GM12878 (cell line): ENCODE results near the gene ACTL8. TPM values are rescaled to one million over a fixed set of nuclear protein-coding genes. Genes with fewer than 3 reads are reported as not detected.

Source experiments
- ATAC-seq: fragments of 200-7000 bp; cut with Tn5 transposase; 3 replicates; pipeline ENCODE4 v1.9.1; 2020; ENCODE audit warnings: mild to moderate bottlenecking, moderate library complexity
- BruUV-seq: library from RNA; stranded (reverse); fragments of 400-500 nt; replicated peaks from 2 replicates; lab custom pipeline; 2021; lab: Mats Ljungman, UMichigan
- CTCF ChIA-PET: fragments of 300-600 bp; sonication (Branson Sonifier 250); formaldehyde crosslinking; extraction: SDS; loops from one replicate; lab custom pipeline; 2021; ENCODE audit warnings: inconsistent platforms; lab: Yijun Ruan, JAX
- POLR2A ChIA-PET: fragments of 350-600 bp; formaldehyde crosslinking; extraction: SDS; loops from one replicate; lab custom pipeline; 2021; ENCODE audit warnings: inconsistent platforms; lab: Charles Lee
- RAD21 ChIA-PET: fragments of 300-600 bp; sonication (Branson Sonifier 250); formaldehyde crosslinking; loops from one replicate; lab custom pipeline; 2023; ENCODE audit warnings: antibody characterized with exemption; ENCODE audit not compliant: unreplicated experiment; lab: Charles Lee
- SMC1A ChIA-PET: fragments of 300-600 bp; sonication (Branson Sonifier 250); formaldehyde crosslinking; loops from one replicate; lab custom pipeline; 2023; ENCODE audit not compliant: unreplicated experiment, uncharacterized antibody; lab: Charles Lee
- DNase-seq: peaks from one replicate; pipeline ENCODE4 v3.0.0-alpha.2; 2011; ENCODE audit warnings: low read depth, low spot score
- FAIRE-seq: peaks from 3 replicates; lab custom pipeline; 2011; peaks lifted over from hg19 to GRCh38; lab: Jason Lieb, UNC
- H2AFZ ChIP-seq: 2 replicates; pipeline ENCODE4 v1.6.0; 2011; ENCODE audit warnings: low read depth, low read length, control low read depth; ENCODE audit not compliant: control insufficient read depth
- H3K27ac ChIP-seq: 2 replicates; pipeline ENCODE4 v1.5.1; 2011; ENCODE audit warnings: control low read depth; ENCODE audit not compliant: control insufficient read depth, insufficient read depth
- H3K27me3 ChIP-seq, 2 experiments: replicated peaks in 1 of 2; 2 replicates each; pipeline versions ENCODE4 v1.6.0 to v1.6.1; 2011; ENCODE audit warnings: low read length in 1 of 2; ENCODE audit not compliant: control insufficient read depth in 2 of 2, insufficient read depth in 2 of 2
- H3K36me3 ChIP-seq, 2 experiments: 2 replicates each; pipeline ENCODE4 v1.5.1; 2011; ENCODE audit warnings: low read length in 1 of 2; ENCODE audit not compliant: control insufficient read depth in 2 of 2, insufficient read depth in 2 of 2
- H3K4me1 ChIP-seq: 2 replicates; pipeline ENCODE4 v1.6.1; 2011; ENCODE audit warnings: mild to moderate bottlenecking, low read length, moderate library complexity, mixed read lengths; ENCODE audit not compliant: control insufficient read depth, insufficient read depth
- H3K4me2 ChIP-seq: 2 replicates; pipeline ENCODE4 v1.6.0; 2011; ENCODE audit warnings: control low read depth; ENCODE audit not compliant: control insufficient read depth, insufficient read depth
- H3K4me3 ChIP-seq: fragments of 200-600 bp; sonication (generic); 2 replicates; pipeline ENCODE4 v1.5.1; 2016
- H3K79me2 ChIP-seq: 2 replicates; pipeline ENCODE4 v1.6.0; 2011; ENCODE audit warnings: low read length; ENCODE audit not compliant: control insufficient read depth, insufficient read depth
- H3K9ac ChIP-seq: 2 replicates; pipeline ENCODE4 v1.8.0; 2011; ENCODE audit warnings: low read length, control low read depth, mixed read lengths; ENCODE audit not compliant: control insufficient read depth, insufficient read depth
- H3K9me3 ChIP-seq: replicated peaks from 3 replicates; pipeline ENCODE4 v1.5.1; 2011; ENCODE audit warnings: mild to moderate bottlenecking, low read length; ENCODE audit not compliant: control insufficient read depth, insufficient read depth
- H4K20me1 ChIP-seq: 2 replicates; pipeline ENCODE4 v1.6.0; 2011; ENCODE audit not compliant: control insufficient read depth, insufficient read depth
- BCL3 ChIP-seq: IDR thresholded peaks from 2 replicates; pipeline ENCODE4 v1.6.1; 2011; ENCODE audit warnings: borderline replicate concordance, low read depth, mild to moderate bottlenecking, moderate library complexity, low read length; ENCODE audit not compliant: insufficient read depth, poor library complexity, severe bottlenecking
- CEBPB ChIP-seq, 2 experiments: fragments of 150-350 bp in 1 of 2; IDR thresholded peaks; 2 replicates each; pipeline ENCODE4 v1.6.1; 2012 to 2014; ENCODE audit warnings: low read depth in 2 of 2, low read length in 2 of 2, borderline replicate concordance in 1 of 2, inconsistent platforms in 1 of 2
- DPF2 ChIP-seq: fragments of 450-650 bp; IDR thresholded peaks from 2 replicates; pipeline ENCODE4 v1.6.1; 2017; ENCODE audit warnings: mild to moderate bottlenecking
- E2F4 ChIP-seq: IDR thresholded peaks from 2 replicates; pipeline ENCODE4 v1.6.1; 2012; ENCODE audit warnings: low read depth, low read length, improper control_type of control experiment
- HCFC1 ChIP-seq: fragments of 150-350 bp; IDR thresholded peaks from 2 replicates; pipeline ENCODE4 v1.6.1; 2014; ENCODE audit warnings: low read length
- JUND ChIP-seq: IDR thresholded peaks from 2 replicates; pipeline ENCODE4 v1.6.1; 2012; ENCODE audit warnings: low read depth, mild to moderate bottlenecking, low read length, improper control_type of control experiment, moderate library complexity
- LARP7 ChIP-seq: fragments of 450-650 bp; IDR thresholded peaks from 2 replicates; pipeline ENCODE4 v1.6.1; 2017; ENCODE audit warnings: mild to moderate bottlenecking
- MEF2B ChIP-seq: fragments of 450-650 bp; IDR thresholded peaks from 2 replicates; pipeline ENCODE4 v1.6.1; 2018; ENCODE audit warnings: mild to moderate bottlenecking, moderate library complexity; ENCODE audit not compliant: partially characterized antibody, poor library complexity, severe bottlenecking
- MXI1 ChIP-seq: fragments of 150-350 bp; IDR thresholded peaks from 2 replicates; pipeline ENCODE4 v1.6.1; 2011; ENCODE audit warnings: low read depth, mild to moderate bottlenecking, inconsistent platforms, low read length, improper control_type of control experiment
- MYB ChIP-seq: fragments of 150-350 bp; IDR thresholded peaks from 2 replicates; pipeline ENCODE4 v1.6.1; 2014; ENCODE audit warnings: mild to moderate bottlenecking, low read depth, low read length, borderline replicate concordance
- NR2F1 ChIP-seq: fragments of 450-650 bp; conservative IDR thresholded peaks from 2 replicates; pipeline ENCODE4 v1.6.1; 2017; ENCODE audit warnings: mild to moderate bottlenecking
- PAX5 ChIP-seq: IDR thresholded peaks from 2 replicates; pipeline ENCODE4 v1.6.1; 2011; ENCODE audit warnings: low read depth, low read length, borderline replicate concordance
- PAX8 ChIP-seq: fragments of 450-650 bp; IDR thresholded peaks from 2 replicates; pipeline ENCODE4 v1.6.1; 2017; ENCODE audit warnings: mild to moderate bottlenecking, moderate library complexity
- PBX3 ChIP-seq: IDR thresholded peaks from 2 replicates; pipeline ENCODE4 v1.6.1; 2011; ENCODE audit warnings: mild to moderate bottlenecking, low read depth, low read length, moderate library complexity; ENCODE audit not compliant: insufficient replicate concordance
- RAD51 ChIP-seq: fragments of 450-650 bp; IDR thresholded peaks from 2 replicates; pipeline ENCODE4 v1.6.1; 2016; ENCODE audit warnings: moderate library complexity, mild to moderate bottlenecking, inconsistent platforms
- ZBTB11 ChIP-seq: fragments of 450-650 bp; formaldehyde crosslinking; IDR thresholded peaks from 2 replicates; pipeline ENCODE4 v1.5.0; 2022; ENCODE audit warnings: mild to moderate bottlenecking, missing genetic modification characterization
- ZNF384 ChIP-seq: IDR thresholded peaks from 2 replicates; pipeline ENCODE4 v1.6.1; 2012; ENCODE audit warnings: low read depth, mild to moderate bottlenecking, low read length, improper control_type of control experiment, borderline replicate concordance
- WGBS: methylation state at CpG from one replicate; pipeline ENCODE4 v1.1.6; 2016; ENCODE audit warnings: low lambda C conversion rate; ENCODE audit not compliant: insufficient replicate concordance, insufficient coverage; ENCODE audit errors: missing lambda C conversion rate; 5-methylcytosine and 5-hydroxymethylcytosine counted together
- in situ Hi-C: fragments of 300-500 bp; cut with MboI; formaldehyde crosslinking; loops from 9 replicates; pipeline ENCODE4 v1.14.3; 2018; ENCODE audit warnings: mixed read lengths
- intact Hi-C: fragments of 100-400 bp; cut with micrococcal nuclease; formaldehyde crosslinking; loops from one replicate; pipeline ENCODE4 v1.14.2; 2022; ENCODE audit not compliant: unreplicated experiment
- polyA plus RNA-seq, 11 experiments: library from polyadenylated mRNA; depleted of rRNA in 4 of 11; unstranded in 6 of 11; stranded (reverse) in 5 of 11; fragments of >200 nt; fragmentation: Nextera tagmentation in 4 of 11; fragmentation: Illumina TruSeq in 1 of 11; extraction: Ambion mirVana in 4 of 11; extraction: Trizol in 1 of 11; gene quantifications; 1 replicate in 1 of 11; 2 replicates in 10 of 11; pipeline versions ENCODE4 v1.2.1 to v1.2.3, GENCODE V29; 2011 to 2016; ENCODE audit warnings: inconsistent platforms in 2 of 11, missing spikeins in 2 of 11, low read depth in 1 of 11
- total RNA-seq, 4 experiments: library from RNA; depleted of rRNA in 3 of 4; stranded (reverse); fragments of >200 nt in 3 of 4; fragmentation: Illumina TruSeq in 1 of 4; extraction: Trizol in 1 of 4; gene quantifications; 2 replicates each; pipeline versions ENCODE4 v1.2.1 to v1.2.3, GENCODE V29; 2013 to 2021

ACTL8 gene
- total and polyA plus RNA-seq, 10 of the 15 experiments (the other 5 are each of a cell fraction or from before 2014, with no cell fraction given), result 0.05 to 0.27 TPM; not detected in 8

GRCh38 chr1:17846341-17846740 lies 91.2 kb downstream of the ACTL8 start:
- BruUV-seq, result no TSS peak
- Histone ChIP-seq H3K9ac (no peak overlapping the region), H3K79me2 (no peaks in the 10 kb centered on the region), H3K36me3 (no peaks in the 10 kb centered on the region), H3K4me2 (no peak overlapping the region), H3K9me3 (no peaks in the 10 kb centered on the region), H4K20me1 (no peaks in the 10 kb centered on the region)
- ATAC-seq, result no peak
- no peak for DNase-seq
- ChIA-PET CTCF (no interaction called here), SMC1A (no interaction called here), POLR2A (no interaction called here)
- 0% methylated on average over 3 of the region's 3 CpGs for WGBS
- FAIRE-seq, result no peak
- TF ChIP-seq PAX8, result no peak
- no peak for TF ChIP-seq DPF2
- no peak for TF ChIP-seq PAX5
- no peak for TF ChIP-seq MXI1
- TF ChIP-seq LARP7, result no peak
- TF ChIP-seq CEBPB (IDR thresholded peaks at IDR 0.05; ENCODE audit: borderline replicate concordance in 1 of 2, low read depth in 2 of 2, low read length in 2 of 2), result no peak
- TF ChIP-seq E2F4, result no peak
- no peak for TF ChIP-seq JUND
- no peak for TF ChIP-seq RAD51
- no peak for TF ChIP-seq NR2F1
- no peak for TF ChIP-seq HCFC1
- TF ChIP-seq BCL3, result no peak
- no peak for TF ChIP-seq ZNF384
- no peak for TF ChIP-seq MEF2B
- no peak for TF ChIP-seq PBX3
- no peak for TF ChIP-seq MYB
- TF ChIP-seq ZBTB11 (CRISPR knock-in tag), result no peak
- TF ChIP-seq, all 136 proteins: peak for 0
- RAD21 ChIA-PET, result no interaction called here
- Histone ChIP-seq H3K4me3 (no peak overlapping the region), H2AFZ (no peak overlapping the region), H3K27me3 (no peaks in the 10 kb centered on the region; a peak in 2 of 4 replicates), H3K27ac (no peak overlapping the region), H3K4me1 (no peaks in the 10 kb centered on the region)
- intact Hi-C loops, result no loop called here
- in situ Hi-C loops, result no loop called here
